GM12864 (cell line): ENCODE measurements around the gene TRIM54.
A peak's percentile ranks its signal among the peaks of the same experiment; 100 is the strongest.

Experiments used
- DNase-seq: peaks from one replicate; pipeline ENCODE4 v3.0.0-alpha.2; 2011; ENCODE audit warnings: low read depth
- H3K4me3 ChIP-seq: 2 replicates; pipeline ENCODE4 v1.5.1; 2011; ENCODE audit warnings: mild to moderate bottlenecking, low read depth, low read length, control low read depth
- TF ChIP-seq, protein P1 (sequence below): IDR thresholded peaks from 2 replicates; pipeline ENCODE4 v1.5.1; 2011; ENCODE audit warnings: low read depth, mild to moderate bottlenecking, moderate library complexity, low read length, control low read depth, inconsistent platforms; ENCODE audit errors: missing control alignments

Gene TRIM54

DNA sequence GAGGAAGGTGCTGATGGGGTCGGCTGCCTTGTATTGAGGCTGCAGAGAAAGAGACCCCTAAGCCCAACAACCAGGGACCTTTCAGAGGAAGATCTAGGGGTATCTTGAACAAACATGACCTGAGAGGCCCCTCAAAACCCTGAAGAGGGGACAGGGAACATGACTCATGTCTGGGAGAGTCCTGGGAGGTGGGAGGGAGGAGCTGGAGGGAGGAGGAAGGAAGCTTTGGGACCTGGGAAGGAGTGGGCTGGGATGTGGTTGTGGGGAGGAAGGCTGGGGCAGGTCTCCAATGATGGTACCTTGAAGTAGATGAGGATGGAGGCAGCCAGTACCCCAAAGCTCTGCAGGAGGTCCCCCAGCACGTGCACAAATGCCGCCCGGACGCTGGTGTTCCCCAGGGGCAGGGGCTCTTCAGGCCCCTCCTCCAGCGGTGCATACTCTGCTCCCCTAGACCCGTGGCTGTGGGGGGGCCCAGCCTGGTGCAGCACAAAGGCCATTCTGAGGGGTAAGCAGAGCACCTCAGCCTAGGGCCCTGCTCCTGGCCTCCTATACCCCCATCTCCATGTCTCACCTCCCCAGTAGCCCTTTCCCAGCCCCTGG is 25.3 kb upstream of the TRIM54 start:
- TF ChIP-seq, protein P1, sequence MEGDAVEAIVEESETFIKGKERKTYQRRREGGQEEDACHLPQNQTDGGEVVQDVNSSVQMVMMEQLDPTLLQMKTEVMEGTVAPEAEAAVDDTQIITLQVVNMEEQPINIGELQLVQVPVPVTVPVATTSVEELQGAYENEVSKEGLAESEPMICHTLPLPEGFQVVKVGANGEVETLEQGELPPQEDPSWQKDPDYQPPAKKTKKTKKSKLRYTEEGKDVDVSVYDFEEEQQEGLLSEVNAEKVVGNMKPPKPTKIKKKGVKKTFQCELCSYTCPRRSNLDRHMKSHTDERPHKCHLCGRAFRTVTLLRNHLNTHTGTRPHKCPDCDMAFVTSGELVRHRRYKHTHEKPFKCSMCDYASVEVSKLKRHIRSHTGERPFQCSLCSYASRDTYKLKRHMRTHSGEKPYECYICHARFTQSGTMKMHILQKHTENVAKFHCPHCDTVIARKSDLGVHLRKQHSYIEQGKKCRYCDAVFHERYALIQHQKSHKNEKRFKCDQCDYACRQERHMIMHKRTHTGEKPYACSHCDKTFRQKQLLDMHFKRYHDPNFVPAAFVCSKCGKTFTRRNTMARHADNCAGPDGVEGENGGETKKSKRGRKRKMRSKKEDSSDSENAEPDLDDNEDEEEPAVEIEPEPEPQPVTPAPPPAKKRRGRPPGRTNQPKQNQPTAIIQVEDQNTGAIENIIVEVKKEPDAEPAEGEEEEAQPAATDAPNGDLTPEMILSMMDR = no peak
- no peak for DNase-seq
- no peak overlapping the region for H3K4me3 ChIP-seq

DNA sequence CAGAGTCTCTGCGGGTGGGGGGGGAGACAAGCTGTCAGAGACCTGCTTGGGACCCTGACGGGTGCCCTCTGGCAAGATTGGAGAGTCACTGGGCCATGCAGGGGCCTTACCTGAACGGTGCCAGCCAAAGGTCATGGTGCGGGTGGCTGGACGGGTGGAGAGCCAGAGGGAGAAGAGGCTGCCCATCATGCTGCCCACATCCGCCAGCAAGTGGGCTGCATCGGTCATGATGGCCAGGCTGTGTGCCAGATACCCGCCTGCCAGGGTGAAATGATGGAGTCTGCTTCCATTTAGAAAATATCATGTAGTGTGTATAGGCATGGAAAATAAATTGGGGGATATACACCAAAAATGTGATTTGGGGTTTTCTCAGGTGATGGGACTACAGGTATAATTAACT is 24.2 kb upstream of the TRIM54 start:
- H3K4me3 ChIP-seq = no peak overlapping the region
- DNase-seq = no peak
- TF ChIP-seq, protein P1 = no peak

DNA sequence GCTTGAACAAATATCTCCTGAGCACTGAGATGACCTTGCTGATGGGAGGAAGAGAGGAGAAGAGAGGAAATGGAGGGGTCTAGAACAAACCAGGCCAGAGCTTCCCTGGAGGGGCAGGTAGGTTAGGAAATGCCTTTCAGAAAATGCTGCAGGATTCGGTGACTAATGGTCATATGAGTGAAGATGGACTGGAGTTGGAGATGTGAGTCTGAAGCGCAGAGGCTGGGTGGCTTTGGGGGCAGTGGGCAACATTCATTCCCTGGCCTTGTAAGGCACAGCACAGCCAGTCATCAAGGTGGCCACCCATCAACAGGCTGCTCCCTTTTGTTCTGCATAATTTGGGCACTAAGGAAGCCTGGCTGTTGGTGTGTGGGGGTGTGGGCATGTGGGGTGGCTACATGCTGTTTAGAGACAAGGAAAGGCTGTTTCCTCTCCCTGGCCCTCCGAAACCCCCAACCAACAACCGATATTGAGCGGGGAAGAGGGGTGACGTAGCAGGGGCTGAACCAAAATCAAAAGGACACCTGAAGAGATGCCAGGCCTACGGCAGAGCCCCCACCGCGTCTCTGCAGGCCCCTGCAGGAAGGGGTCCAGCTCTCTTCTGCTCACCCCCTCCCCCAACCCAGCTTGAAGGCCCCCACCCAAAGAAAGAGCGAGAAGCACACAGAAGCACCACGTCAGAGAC is 20.8 kb upstream of the TRIM54 start:
- DNase-seq = no peak
- H3K4me3 ChIP-seq = no peak overlapping the region
- TF ChIP-seq, protein P1 = no peak

DNA sequence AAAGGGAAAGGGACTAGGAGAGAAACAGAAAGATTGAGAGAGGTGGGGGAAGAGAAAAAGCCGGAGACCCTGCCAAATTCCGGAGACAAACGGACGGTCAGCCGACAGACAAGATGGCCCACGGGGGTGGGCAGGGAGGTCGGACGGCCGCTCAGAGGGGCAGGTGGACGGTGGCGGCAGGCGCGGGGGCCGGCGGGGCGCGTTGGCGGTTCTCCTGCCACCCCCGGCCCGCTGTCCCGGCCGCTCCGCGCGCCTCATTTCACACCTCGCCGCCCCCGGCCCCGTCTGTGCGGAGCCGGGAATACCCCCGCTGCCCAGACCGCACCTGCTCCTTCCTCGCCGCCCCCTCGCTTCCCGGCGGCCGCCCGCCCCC is 20.3 kb upstream of the TRIM54 start:
- no peak overlapping the region for H3K4me3 ChIP-seq
- TF ChIP-seq, protein P1 = no peak
- no peak for DNase-seq

DNA sequence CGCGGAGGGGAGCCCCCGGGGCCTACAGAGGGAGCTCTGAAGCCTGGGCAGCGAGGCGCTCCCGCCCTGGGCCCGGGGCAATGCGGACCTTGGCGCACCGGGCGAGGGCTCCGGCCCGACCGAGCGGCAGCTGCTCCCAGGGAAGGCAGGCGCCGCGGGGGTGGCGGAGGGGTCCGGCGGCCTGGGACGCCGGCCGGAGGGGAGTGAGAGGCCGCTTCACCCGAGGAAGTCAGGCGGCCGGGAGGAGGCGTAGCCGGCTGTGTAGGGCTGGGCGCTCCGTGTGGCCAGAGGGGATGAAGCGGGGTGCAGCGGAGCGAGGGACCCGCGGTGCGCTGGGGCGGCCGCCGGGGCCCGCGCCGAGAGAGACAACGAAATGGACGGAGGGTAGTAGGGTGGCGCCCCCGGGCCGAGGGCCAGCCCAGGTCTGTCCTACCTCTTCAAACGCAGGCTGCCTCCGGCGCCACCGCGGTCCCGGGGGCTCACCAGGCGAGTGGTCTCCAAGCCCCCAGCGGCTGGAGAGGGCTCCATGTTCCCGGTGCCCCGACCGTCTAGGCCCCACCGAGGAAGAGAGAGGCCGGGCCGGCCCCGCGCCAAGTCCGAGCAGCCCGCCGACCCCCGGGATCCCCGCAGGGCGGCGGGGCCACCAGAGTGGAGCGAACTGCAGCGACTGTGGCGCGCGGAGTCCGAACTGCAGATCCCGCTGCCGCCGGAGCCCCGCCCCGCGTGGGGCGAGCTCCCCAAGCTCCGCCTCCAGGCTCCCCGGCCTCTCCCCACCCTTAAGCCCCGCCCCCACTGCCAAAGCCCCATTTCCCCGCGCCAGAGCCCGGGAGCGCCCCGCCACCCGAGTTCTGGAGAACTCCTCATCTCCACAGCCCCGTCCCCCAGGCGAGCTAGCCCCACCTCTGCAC is 19.6 kb upstream of the TRIM54 start, which contains the start of gene SLC30A3:
TSS of gene SLC30A3 (minus strand) at position 669 of the 908 bp plus-strand sequence. CDS start at position 528, 141 bp downstream.
- TF ChIP-seq, protein P1 = no peak

DNA sequence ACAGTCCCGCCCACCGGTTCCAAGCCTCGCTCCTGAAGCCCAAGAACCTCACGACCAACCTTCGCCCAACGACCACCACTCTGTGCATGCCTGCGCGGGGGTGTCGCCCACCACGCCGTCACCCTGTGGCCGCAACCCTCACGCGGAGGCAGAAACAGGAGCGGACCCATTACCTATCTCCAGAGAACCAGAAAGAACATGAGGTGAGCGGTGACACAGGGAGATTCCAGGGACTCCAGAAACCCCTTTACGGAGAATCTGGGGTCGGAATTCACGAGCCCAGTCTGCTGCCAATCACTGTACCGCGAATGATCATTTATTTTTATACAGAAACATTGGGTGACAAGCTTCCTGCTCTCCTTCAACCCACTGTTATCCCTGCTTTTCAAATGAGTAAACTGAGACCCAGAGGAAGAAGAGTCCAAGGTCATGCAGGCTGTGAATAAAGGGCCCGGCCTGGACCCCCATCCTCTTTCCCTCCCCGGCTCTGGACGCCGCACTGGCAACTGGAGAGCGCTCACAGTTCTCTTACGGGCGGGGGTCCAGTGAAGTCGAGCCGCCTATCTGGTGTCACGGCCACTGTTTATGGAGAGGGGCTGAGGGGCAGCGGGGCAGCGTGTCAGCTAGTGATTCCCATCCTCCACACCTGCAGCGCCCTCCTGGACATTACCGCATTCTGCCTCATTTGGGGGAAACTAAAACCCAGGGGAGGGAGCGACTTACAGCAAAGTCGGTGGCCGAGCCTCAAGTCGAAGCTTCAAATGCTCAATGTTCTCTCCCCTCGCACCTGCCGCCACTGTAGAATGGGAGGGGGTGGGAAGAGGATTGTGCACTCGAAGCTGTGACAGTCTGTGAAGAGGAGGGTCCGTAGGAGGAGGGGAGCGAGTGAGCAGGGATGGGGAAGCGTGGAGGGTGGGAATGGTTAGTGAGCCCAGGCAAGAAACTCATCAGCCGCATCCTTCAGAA is 18.7 kb upstream of the TRIM54 start:
- no peak for DNase-seq

More for the DNA sequence above, 19.6 kb upstream of the TRIM54 start, which contains the start of gene SLC30A3:
- peak within 1 kb of the TSS; percentile 49 for H3K4me3 ChIP-seq
- DNase-seq = no peak

More for the DNA sequence above, 18.7 kb upstream of the TRIM54 start:
- H3K4me3 ChIP-seq = peak overlapping the region; percentile 49
- TF ChIP-seq, protein P1 = no peak
